Endothelial cell of umbilical vein (primary cell): ENCODE measurements around the gene NFIA. TPM values are rescaled to one million over a fixed set of nuclear protein-coding genes. Genes with fewer than 3 reads are reported as not detected.

Experiments used
- BruUV-seq: library from RNA; stranded (reverse); fragments of 400-500 nt; replicated peaks from 2 replicates; lab custom pipeline; 2021; lab: Mats Ljungman, UMichigan
- CTCF ChIA-PET: fragments of 300-600, 350-600 bp; sonication (Branson Sonifier 250); formaldehyde crosslinking; loops from one replicate; lab custom pipeline; 2021; ENCODE audit warnings: antibody characterized with exemption, inconsistent platforms; lab: Charles Lee
- POLR2A ChIA-PET: fragments of 300-600, 350-600 bp; sonication (Branson Sonifier 250); formaldehyde crosslinking; loops from one replicate; lab custom pipeline; 2021; ENCODE audit warnings: antibody characterized with exemption, inconsistent platforms; lab: Charles Lee
- DNase-seq: peaks from one replicate; pipeline ENCODE4 v3.0.0-alpha.2; 2011; ENCODE audit warnings: low read depth, low spot score
- FAIRE-seq: peaks from 2 replicates; lab custom pipeline; 2011; peaks lifted over from hg19 to GRCh38; lab: Jason Lieb, UNC
- H2AFZ ChIP-seq: 2 replicates; pipeline ENCODE4 v1.6.0; 2012; ENCODE audit warnings: low read depth, low read length, control low read depth, inconsistent platforms
- H3K27ac ChIP-seq: 2 replicates; pipeline ENCODE4 v1.5.1; 2011; ENCODE audit warnings: low read depth, mild to moderate bottlenecking, control low read depth, low read length, moderate library complexity; ENCODE audit not compliant: insufficient read depth
- H3K27me3 ChIP-seq, 2 experiments: 2 replicates each; pipeline versions ENCODE4 v1.6.0 to v1.6.1; 2011; ENCODE audit warnings: low read length in 2 of 2, mixed read lengths in 1 of 2; ENCODE audit not compliant: control insufficient read depth in 2 of 2, insufficient read depth in 2 of 2
- H3K36me3 ChIP-seq, 2 experiments: 2 replicates in 1 of 2; 3 replicates in 1 of 2; pipeline ENCODE4 v1.5.1; 2011; ENCODE audit warnings: low read length in 2 of 2, mild to moderate bottlenecking in 1 of 2, moderate library complexity in 1 of 2; ENCODE audit not compliant: control insufficient read depth in 2 of 2, insufficient read depth in 2 of 2; ENCODE audit errors: extremely low read depth in 1 of 2
- H3K4me1 ChIP-seq: 3 replicates; pipeline ENCODE4 v1.5.1; 2011; ENCODE audit warnings: mild to moderate bottlenecking, low read length; ENCODE audit not compliant: control insufficient read depth, insufficient read depth; ENCODE audit errors: extremely low read depth
- H3K4me2 ChIP-seq: 2 replicates; pipeline ENCODE4 v1.6.1; 2011; ENCODE audit warnings: low read length, control low read depth, mixed read lengths; ENCODE audit not compliant: insufficient read depth
- H3K4me3 ChIP-seq, 3 experiments: fragments of 200-600 bp in 1 of 3; sonication (generic), shearing (Covaris generic) in 1 of 3; replicated peaks in 1 of 3; 2 replicates each; pipeline ENCODE4 v1.5.1; 2011 to 2016; ENCODE audit warnings: control low read depth in 3 of 3, low read length in 3 of 3, mild to moderate bottlenecking in 2 of 3, inconsistent platforms in 1 of 3, low read depth in 1 of 3, moderate library complexity in 1 of 3; ENCODE audit not compliant: insufficient read depth in 1 of 3
- H3K79me2 ChIP-seq: 2 replicates; pipeline ENCODE4 v1.6.0; 2012; ENCODE audit warnings: low read length, inconsistent platforms; ENCODE audit not compliant: control insufficient read depth, insufficient read depth
- H3K9ac ChIP-seq: replicated peaks from 2 replicates; pipeline ENCODE3; 2011; ENCODE audit warnings: low read length, control low read depth; ENCODE audit not compliant: insufficient read depth; ENCODE audit errors: extremely low read depth
- H3K9me1 ChIP-seq: replicated peaks from 3 replicates; pipeline ENCODE4 v1.6.0; 2011; ENCODE audit warnings: mild to moderate bottlenecking, low read length; ENCODE audit not compliant: control insufficient read depth, insufficient read depth; ENCODE audit errors: extremely low read depth
- H3K9me3 ChIP-seq: replicated peaks from 2 replicates; pipeline ENCODE4 v1.5.1; 2012; ENCODE audit warnings: low read length, inconsistent platforms; ENCODE audit not compliant: control insufficient read depth, insufficient read depth
- H4K20me1 ChIP-seq: replicated peaks from 2 replicates; pipeline ENCODE3; 2011; ENCODE audit warnings: mild to moderate bottlenecking, low read length; ENCODE audit not compliant: control insufficient read depth, insufficient read depth; ENCODE audit errors: extremely low read depth
- EZH2 ChIP-seq: IDR thresholded peaks from 2 replicates; pipeline ENCODE4 v1.6.1; 2012; ENCODE audit warnings: borderline replicate concordance, low read depth, mild to moderate bottlenecking, moderate library complexity, low read length, inconsistent platforms; ENCODE audit not compliant: severe bottlenecking
- FOS ChIP-seq: IDR thresholded peaks from 2 replicates; pipeline ENCODE4 v1.6.1; 2011; ENCODE audit warnings: mild to moderate bottlenecking, low read length, moderate library complexity, borderline replicate concordance; ENCODE audit not compliant: insufficient read depth
- GATA2 ChIP-seq: IDR thresholded peaks from 2 replicates; pipeline ENCODE4 v1.7.0; 2011; ENCODE audit warnings: low read depth, mild to moderate bottlenecking, moderate library complexity, mixed read lengths, low read length; ENCODE audit not compliant: insufficient read length, insufficient read depth
- JUN ChIP-seq: IDR thresholded peaks from 2 replicates; pipeline ENCODE4 v1.6.1; 2011; ENCODE audit warnings: borderline replicate concordance, low read depth; ENCODE audit not compliant: insufficient read length, insufficient read depth
- MYC ChIP-seq: IDR thresholded peaks from one replicate; pipeline ENCODE4 v1.6.1; 2011; ENCODE audit warnings: mild to moderate bottlenecking, low read depth, low read length
- POLR2A ChIP-seq: IDR thresholded peaks from 2 replicates; pipeline ENCODE4 v1.6.1; 2012; ENCODE audit warnings: low read depth, mild to moderate bottlenecking, control low read depth, low read length
- POLR2AphosphoS5 ChIP-seq: IDR thresholded peaks from 2 replicates; pipeline ENCODE4 v1.6.1; 2012; ENCODE audit warnings: low read depth, mild to moderate bottlenecking, control low read depth, low read length, moderate library complexity; ENCODE audit not compliant: insufficient read depth
- dilution Hi-C: fragments of 300-500 bp; cut with MboI; formaldehyde crosslinking; loops from one replicate; pipeline ENCODE4 v1.15.0; 2019; ENCODE audit warnings: low sequenced_read_pairs; ENCODE audit not compliant: extremely low pct_ligation_motif_present
- intact Hi-C: fragments of 100-400 bp; cut with micrococcal nuclease; formaldehyde crosslinking; loops from one replicate; pipeline ENCODE4 v1.10.0; 2022
- polyA plus RNA-seq, 4 experiments: library from polyadenylated mRNA; depleted of rRNA in 3 of 4; stranded (reverse) in 3 of 4; unstranded in 1 of 4; fragments of >200 nt; gene quantifications; 2 replicates each; pipeline versions ENCODE4 v1.2.1 to v1.2.3, GENCODE V29; 2011 to 2012; ENCODE audit warnings: missing spikeins in 1 of 4
- total RNA-seq: library from RNA; stranded (reverse); gene quantifications from 2 replicates; pipeline ENCODE4 v1.2.3, GENCODE V29; 2021
- TF ChIP-seq, protein P1 (sequence below), 2 donors: IDR thresholded peaks; 1 replicate in 1 of 2; 2 replicates in 1 of 2; pipeline ENCODE4 v1.5.1; 2011; ENCODE audit warnings: low read length in 2 of 2, mild to moderate bottlenecking in 2 of 2, moderate library complexity in 2 of 2, control low read depth in 1 of 2, inconsistent platforms in 1 of 2, low read depth in 1 of 2; ENCODE audit not compliant: insufficient read depth in 1 of 2; ENCODE audit errors: extremely low read depth in 1 of 2
- TF ChIP-seq, protein P2 (sequence below): IDR thresholded peaks from 2 replicates; pipeline ENCODE4 v1.6.1; 2011; ENCODE audit not compliant: insufficient read depth, insufficient read length

NFIA gene
- total and polyA plus RNA-seq, 2 donors (not counting 3 experiments of a cell fraction or from before 2014, with no cell fraction given) = 25.5 to 47.0 TPM

DNA sequence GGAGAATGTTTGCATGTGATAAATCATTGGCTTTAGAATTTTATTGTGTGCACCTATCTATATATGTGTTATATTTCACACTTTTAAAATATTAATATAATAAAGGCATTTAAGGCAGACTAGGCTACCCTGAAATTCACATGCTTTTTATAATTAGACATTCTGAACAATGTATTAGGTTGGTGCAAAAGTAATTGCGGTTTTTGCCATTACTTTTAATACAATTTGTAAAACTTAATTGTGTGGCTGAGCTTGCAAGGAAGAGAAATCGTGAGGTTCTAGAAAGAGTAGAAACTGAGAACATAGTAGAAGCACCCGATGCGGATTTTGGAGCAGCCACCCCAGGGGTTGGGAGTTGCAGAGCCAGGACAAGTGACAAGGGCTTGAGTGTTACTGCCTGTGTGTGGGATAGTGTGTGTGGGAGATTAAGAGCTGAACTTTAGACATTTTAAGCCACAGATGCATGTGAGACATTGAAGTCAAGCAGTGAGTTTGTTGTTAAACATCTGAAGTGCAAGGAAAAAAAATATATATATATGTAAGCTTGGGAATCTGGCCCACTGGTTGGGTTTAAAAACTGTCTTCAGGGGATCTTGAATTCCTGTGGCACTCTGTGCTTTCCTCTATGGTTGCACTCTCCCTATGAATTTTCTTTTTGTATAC is 398.0 kb downstream of the NFIA start:
- H3K4me2 ChIP-seq = no peak overlapping the region
- H3K9me1 ChIP-seq = no peaks in the 10 kb centered on the region
- POLR2A ChIA-PET = no interaction called here
- intact Hi-C loops = no loop called here
- H3K4me3 ChIP-seq = no peak overlapping the region
- dilution Hi-C loops = no loop called here
- TF ChIP-seq JUN (no peak), EZH2 (no peak), MYC (no peak), GATA2 (no peak), POLR2AphosphoS5 (no peak), POLR2A (no peak), FOS (no peak)
- TF ChIP-seq, protein P1, sequence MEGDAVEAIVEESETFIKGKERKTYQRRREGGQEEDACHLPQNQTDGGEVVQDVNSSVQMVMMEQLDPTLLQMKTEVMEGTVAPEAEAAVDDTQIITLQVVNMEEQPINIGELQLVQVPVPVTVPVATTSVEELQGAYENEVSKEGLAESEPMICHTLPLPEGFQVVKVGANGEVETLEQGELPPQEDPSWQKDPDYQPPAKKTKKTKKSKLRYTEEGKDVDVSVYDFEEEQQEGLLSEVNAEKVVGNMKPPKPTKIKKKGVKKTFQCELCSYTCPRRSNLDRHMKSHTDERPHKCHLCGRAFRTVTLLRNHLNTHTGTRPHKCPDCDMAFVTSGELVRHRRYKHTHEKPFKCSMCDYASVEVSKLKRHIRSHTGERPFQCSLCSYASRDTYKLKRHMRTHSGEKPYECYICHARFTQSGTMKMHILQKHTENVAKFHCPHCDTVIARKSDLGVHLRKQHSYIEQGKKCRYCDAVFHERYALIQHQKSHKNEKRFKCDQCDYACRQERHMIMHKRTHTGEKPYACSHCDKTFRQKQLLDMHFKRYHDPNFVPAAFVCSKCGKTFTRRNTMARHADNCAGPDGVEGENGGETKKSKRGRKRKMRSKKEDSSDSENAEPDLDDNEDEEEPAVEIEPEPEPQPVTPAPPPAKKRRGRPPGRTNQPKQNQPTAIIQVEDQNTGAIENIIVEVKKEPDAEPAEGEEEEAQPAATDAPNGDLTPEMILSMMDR (IDR thresholded peaks at IDR 0.05; ENCODE audit: extremely low read depth in 1 of 2, insufficient read depth in 1 of 2, low read depth in 1 of 2, low read length in 2 of 2) = no peak
- TF ChIP-seq, protein P2, sequence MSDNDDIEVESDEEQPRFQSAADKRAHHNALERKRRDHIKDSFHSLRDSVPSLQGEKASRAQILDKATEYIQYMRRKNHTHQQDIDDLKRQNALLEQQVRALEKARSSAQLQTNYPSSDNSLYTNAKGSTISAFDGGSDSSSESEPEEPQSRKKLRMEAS = no peak
- peaks cover 8 to 9% of the 10 kb centered on the region in 2 experiments for H3K27me3 ChIP-seq
- FAIRE-seq (no peak), DNase-seq (no peak)
- H2AFZ ChIP-seq = no peak overlapping the region
- no peak overlapping the region for H3K9ac ChIP-seq
- H3K36me3 ChIP-seq = no peaks in the 10 kb centered on the region
- no peaks in the 10 kb centered on the region for H3K9me3 ChIP-seq
- no peaks in the 10 kb centered on the region for H3K79me2 ChIP-seq
- CTCF ChIA-PET = no interaction called here
- no peaks in the 10 kb centered on the region for H4K20me1 ChIP-seq
- H3K27ac ChIP-seq = no peak overlapping the region
- BruUV-seq = no TSS peak
- no peaks in the 10 kb centered on the region for H3K4me1 ChIP-seq
